ENCODE data around the gene SPINK5.

Gene SPINK5

GRCh38 chr5:148075529-148075928 is 11.7 kb downstream of the SPINK5 start:
- TF ChIP-seq CTCF (IDR thresholded peaks at IDR 0.05; ENCODE audit: low read depth, low read length), result no peak
- H3K4me3 ChIP-seq (replicated peaks in 1 of 2; ENCODE audit: low read depth in 2 of 2, low read length in 2 of 2), result no peak overlapping the region
- DNase-seq (ENCODE audit: low read depth in 2 of 2), result no peak

GRCh38 chr5:148083203-148083602 is 19.4 kb downstream of the SPINK5 start:
- DNase-seq (ENCODE audit: low read depth in 2 of 2), result no peak
- TF ChIP-seq CTCF (IDR thresholded peaks at IDR 0.05; ENCODE audit: low read depth, low read length), result no peak

GRCh38 chr5:148084269-148084668 is 20.5 kb downstream of the SPINK5 start:
- no peak for DNase-seq (ENCODE audit: low read depth in 2 of 2)
- TF ChIP-seq CTCF (IDR thresholded peaks at IDR 0.05; ENCODE audit: low read depth, low read length), result no peak
- no peak overlapping the region for H3K4me3 ChIP-seq (replicated peaks in 1 of 2; ENCODE audit: low read depth in 2 of 2, low read length in 2 of 2)

More at GRCh38 chr5:148083203-148083602, 19.4 kb downstream of the SPINK5 start:
- H3K4me3 ChIP-seq (replicated peaks in 1 of 2; ENCODE audit: low read depth in 2 of 2, low read length in 2 of 2), result no peak overlapping the region

- no peak for TF ChIP-seq CTCF (IDR thresholded peaks at IDR 0.05; ENCODE audit: low read depth, low read length)
- no peak overlapping the region for H3K4me3 ChIP-seq (replicated peaks in 1 of 2; ENCODE audit: low read depth in 2 of 2, low read length in 2 of 2)
- no peak for DNase-seq (ENCODE audit: low read depth in 2 of 2)
These were observed 21.5 kb downstream of the SPINK5 start for GRCh38 chr5:148085310-148085709.

- peak in 1 of 2 donors; percentile 3 for DNase-seq (ENCODE audit: low read depth in 2 of 2)
- no peak for TF ChIP-seq CTCF (IDR thresholded peaks at IDR 0.05; ENCODE audit: low read depth, low read length)
- H3K4me3 ChIP-seq (replicated peaks in 1 of 2; ENCODE audit: low read depth in 2 of 2, low read length in 2 of 2), result no peak overlapping the region
These were observed 22.4 kb downstream of the SPINK5 start for GRCh38 chr5:148085977-148086705.

- no peak overlapping the region for H3K4me3 ChIP-seq (replicated peaks in 1 of 2; ENCODE audit: low read depth in 2 of 2, low read length in 2 of 2)
- no peak for DNase-seq (ENCODE audit: low read depth in 2 of 2)
- TF ChIP-seq CTCF (IDR thresholded peaks at IDR 0.05; ENCODE audit: low read depth, low read length), result no peak
These were observed 26.5 kb downstream of the SPINK5 start for GRCh38 chr5:148090146-148090772.
